Esophagus muscularis mucosa (tissue), 4 donors: Measurements from ENCODE around the gene HOTAIR. TPM values are rescaled to one million over a fixed set of nuclear protein-coding genes. Genes with fewer than 3 reads are reported as not detected.

Experiments used
- DNase-seq: peaks from one replicate; pipeline ENCODE4 v3.0.0-alpha.2; 2017; ENCODE audit errors: extremely low spot score
- H3K27ac ChIP-seq, 4 donors: fragments of 200-600 bp; sonication (generic); replicated peaks in 1 of 4; 1 replicate in 3 of 4; 2 replicates in 1 of 4; pipeline ENCODE4 v1.5.1; 2016 to 2019; ENCODE audit warnings: mild to moderate bottlenecking in 1 of 4
- H3K27me3 ChIP-seq, 4 donors: fragments of 200-600 bp; sonication (generic); one replicate each; pipeline versions ENCODE4 v1.5.1 to v1.6.0; 2016 to 2019
- H3K36me3 ChIP-seq, 4 donors: fragments of 200-600 bp; sonication (generic); one replicate each; pipeline ENCODE4 v1.5.1; 2016 to 2019
- H3K4me1 ChIP-seq, 4 donors: fragments of 200-600 bp; sonication (generic); one replicate each; pipeline ENCODE4 v1.5.1; 2016 to 2019
- H3K4me3 ChIP-seq, 4 donors: fragments of 200-600 bp; sonication (generic); 1 replicate in 2 of 4; 2 replicates in 2 of 4; pipeline ENCODE4 v1.5.1; 2016 to 2019; ENCODE audit warnings: mild to moderate bottlenecking in 4 of 4, moderate library complexity in 1 of 4
- H3K9me3 ChIP-seq, 4 donors: fragments of 200-600 bp; sonication (generic); 1 replicate in 3 of 4; 2 replicates in 1 of 4; pipeline ENCODE4 v1.5.1; 2016 to 2019
- EP300 ChIP-seq: sonication (generic); formaldehyde crosslinking; IDR thresholded peaks from one replicate; pipeline ENCODE4 v1.6.1; 2017; ENCODE audit warnings: antibody characterized with exemption
- POLR2A ChIP-seq: fragments of 450-650 bp; IDR thresholded peaks from one replicate; pipeline ENCODE4 v1.6.1; 2017; ENCODE audit warnings: antibody characterized with exemption, moderate library complexity, mild to moderate bottlenecking, low read depth
- POLR2AphosphoS5 ChIP-seq, 2 donors: sonication (generic); formaldehyde crosslinking; IDR thresholded peaks; one replicate each; pipeline ENCODE4 v1.6.1; 2017; ENCODE audit warnings: antibody characterized with exemption in 2 of 2
- WGBS: methylation state at CpG from one replicate; pipeline ENCODE4 v1.1.5; 2018; 5-methylcytosine and 5-hydroxymethylcytosine counted together
- intact Hi-C: fragments of 100-400 bp; cut with DNase I; formaldehyde crosslinking; loops from one replicate; pipeline ENCODE4 v1.15.1; 2023
- total RNA-seq, 4 donors: library from RNA; depleted of rRNA; stranded (reverse); fragments of >200 nt; gene quantifications; one replicate each; pipeline versions ENCODE4 v1.1.0 to v1.2.1, GENCODE V29; 2016
- TF ChIP-seq, protein P1 (sequence below), 3 experiments: fragments of 200-600 bp in 2 of 3; fragments of 450-650 bp in 1 of 3; sonication (generic) in 2 of 3; IDR thresholded peaks; one replicate each; pipeline ENCODE4 v1.5.1; 2017 to 2019; ENCODE audit warnings: antibody characterized with exemption in 3 of 3, mild to moderate bottlenecking in 2 of 3, moderate library complexity in 1 of 3

HOTAIR gene
- total RNA-seq, 4 donors from 2014 or later = not detected

DNA sequence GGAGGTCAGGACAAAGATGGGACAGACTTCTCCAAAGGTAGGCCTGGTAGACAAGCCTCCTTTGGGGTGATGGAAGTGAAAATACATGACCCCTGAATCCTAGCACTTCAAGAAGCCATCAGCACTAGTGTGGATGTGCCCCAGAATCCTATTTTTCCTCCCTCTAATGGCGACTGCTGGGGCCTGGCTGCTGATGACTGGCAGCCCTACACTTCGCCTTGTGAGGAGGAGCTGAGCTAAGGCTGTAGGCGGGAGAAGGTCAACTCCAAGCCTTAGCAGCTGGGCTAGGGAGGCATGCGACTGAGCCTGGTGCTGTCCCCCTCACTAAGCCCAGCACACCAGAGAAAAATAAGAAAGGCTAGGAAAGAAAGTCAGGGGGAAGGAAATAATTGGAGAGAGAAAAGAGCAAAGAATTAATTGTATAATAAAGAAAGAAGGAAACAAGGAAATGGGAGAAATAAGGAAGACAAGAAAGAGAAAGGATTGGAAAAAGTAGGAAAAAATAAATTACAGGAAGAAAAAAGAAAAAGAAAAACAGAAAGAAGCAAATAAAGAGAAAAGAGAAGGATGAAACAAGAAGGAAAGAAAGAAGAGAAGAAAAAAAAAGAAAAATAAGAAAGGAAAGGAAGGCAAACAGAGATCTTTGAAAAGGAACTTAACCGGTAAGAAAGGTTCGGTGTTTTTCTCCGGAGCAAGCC, 5.5 kb upstream of the HOTAIR start:
- no peaks in the 10 kb centered on the region for H3K36me3 ChIP-seq
- peaks cover 6 to 25% (median 21%) of the 10 kb centered on the region in 4 donors for H3K4me1 ChIP-seq
- H3K27ac ChIP-seq = no peak overlapping the region
- 25% methylated on average over 7 of the region's 7 CpGs for WGBS
- TF ChIP-seq POLR2A = no peak
- no peak for TF ChIP-seq EP300
- TF ChIP-seq, protein P1, sequence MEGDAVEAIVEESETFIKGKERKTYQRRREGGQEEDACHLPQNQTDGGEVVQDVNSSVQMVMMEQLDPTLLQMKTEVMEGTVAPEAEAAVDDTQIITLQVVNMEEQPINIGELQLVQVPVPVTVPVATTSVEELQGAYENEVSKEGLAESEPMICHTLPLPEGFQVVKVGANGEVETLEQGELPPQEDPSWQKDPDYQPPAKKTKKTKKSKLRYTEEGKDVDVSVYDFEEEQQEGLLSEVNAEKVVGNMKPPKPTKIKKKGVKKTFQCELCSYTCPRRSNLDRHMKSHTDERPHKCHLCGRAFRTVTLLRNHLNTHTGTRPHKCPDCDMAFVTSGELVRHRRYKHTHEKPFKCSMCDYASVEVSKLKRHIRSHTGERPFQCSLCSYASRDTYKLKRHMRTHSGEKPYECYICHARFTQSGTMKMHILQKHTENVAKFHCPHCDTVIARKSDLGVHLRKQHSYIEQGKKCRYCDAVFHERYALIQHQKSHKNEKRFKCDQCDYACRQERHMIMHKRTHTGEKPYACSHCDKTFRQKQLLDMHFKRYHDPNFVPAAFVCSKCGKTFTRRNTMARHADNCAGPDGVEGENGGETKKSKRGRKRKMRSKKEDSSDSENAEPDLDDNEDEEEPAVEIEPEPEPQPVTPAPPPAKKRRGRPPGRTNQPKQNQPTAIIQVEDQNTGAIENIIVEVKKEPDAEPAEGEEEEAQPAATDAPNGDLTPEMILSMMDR (IDR thresholded peaks at IDR 0.05) = no peak
- TF ChIP-seq POLR2AphosphoS5 (IDR thresholded peaks at IDR 0.05) = no peak
- H3K4me3 ChIP-seq = no peak overlapping the region
- peaks cover 15 to 100% (median 89%) of the 10 kb centered on the region in 4 donors for H3K27me3 ChIP-seq
- intact Hi-C loops = no loop called here
- no peak for DNase-seq
- H3K9me3 ChIP-seq = no peaks in the 10 kb centered on the region

DNA sequence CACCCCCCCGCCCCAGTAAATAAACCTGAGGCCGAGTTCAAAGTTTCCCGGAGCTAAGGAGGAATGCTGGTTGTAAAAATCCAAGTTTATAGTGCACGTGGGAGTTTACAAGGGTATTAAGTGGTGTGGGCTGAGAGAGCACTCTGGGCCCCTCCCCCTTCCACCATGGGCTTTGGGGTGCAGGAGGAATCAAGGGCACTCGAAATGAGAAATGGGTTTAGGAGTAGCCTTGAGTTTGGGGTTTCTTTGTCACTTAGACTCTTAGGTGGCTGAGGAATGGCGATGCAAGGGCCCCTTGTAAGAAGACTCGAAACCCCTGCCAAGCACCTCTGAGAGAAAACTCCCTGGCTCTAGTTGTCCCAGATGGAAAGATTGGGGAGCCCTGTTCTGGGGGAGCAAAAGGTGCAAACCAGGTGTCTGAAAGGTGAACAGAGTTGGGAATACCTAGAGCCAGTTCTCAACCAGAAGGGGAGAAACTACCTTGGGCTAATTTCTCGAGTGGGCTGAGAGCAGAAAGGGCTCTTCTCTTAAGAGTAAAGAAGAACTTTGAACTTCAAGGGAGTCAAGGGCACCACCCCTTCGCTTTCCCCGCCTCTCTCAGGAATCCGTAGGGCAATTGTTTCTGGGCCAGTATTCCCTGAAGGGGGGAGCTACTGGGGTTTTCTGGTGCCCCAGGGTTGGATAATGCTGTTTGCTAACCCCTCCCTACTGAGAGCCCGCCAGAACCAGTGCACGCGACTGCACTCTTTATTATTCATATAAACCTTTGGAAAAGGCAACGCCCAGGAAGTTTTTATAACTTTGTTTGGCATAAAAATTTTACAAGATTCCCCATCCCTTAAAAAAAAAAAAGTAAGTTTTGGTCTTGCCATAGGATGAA, 4.0 kb upstream of the HOTAIR start:
- Histone ChIP-seq H3K27ac (no peak overlapping the region), H3K4me1 (peaks cover 16 to 25% (median 21%) of the 10 kb centered on the region in 4 donors), H3K9me3 (no peaks in the 10 kb centered on the region), H3K27me3 (peaks cover 11 to 100% (median 89%) of the 10 kb centered on the region in 4 donors), H3K4me3 (no peak overlapping the region), H3K36me3 (no peaks in the 10 kb centered on the region)
- DNase-seq = no peak
- 13% methylated on average over 15 of the region's 15 CpGs for WGBS
- intact Hi-C loops = no loop called here
- TF ChIP-seq, protein P1 (IDR thresholded peaks at IDR 0.05) = no peak
- TF ChIP-seq EP300 (no peak), POLR2AphosphoS5 (IDR thresholded peaks at IDR 0.05) (no peak), POLR2A (no peak)

- H3K9me3 ChIP-seq = no peaks in the 10 kb centered on the region
- H3K4me3 ChIP-seq = no peak overlapping the region
- intact Hi-C loops = no loop called here
- H3K36me3 ChIP-seq = no peaks in the 10 kb centered on the region
- H3K4me1 ChIP-seq = peaks cover 24 to 30% (median 27%) of the 10 kb centered on the region in 4 donors
- H3K27me3 ChIP-seq = peaks cover 18 to 100% (median 89%) of the 10 kb centered on the region in 4 donors
- WGBS = 4% methylated on average over 10 of the region's 11 CpGs
- no peak for DNase-seq
- TF ChIP-seq, protein P1 (IDR thresholded peaks at IDR 0.05) = no peak
- TF ChIP-seq POLR2A (no peak), EP300 (no peak), POLR2AphosphoS5 (IDR thresholded peaks at IDR 0.05) (no peak)
- no peak overlapping the region for H3K27ac ChIP-seq
These were observed 3.1 kb upstream of the HOTAIR start for GRCh38 chr12:53977596-53978445.

DNA sequence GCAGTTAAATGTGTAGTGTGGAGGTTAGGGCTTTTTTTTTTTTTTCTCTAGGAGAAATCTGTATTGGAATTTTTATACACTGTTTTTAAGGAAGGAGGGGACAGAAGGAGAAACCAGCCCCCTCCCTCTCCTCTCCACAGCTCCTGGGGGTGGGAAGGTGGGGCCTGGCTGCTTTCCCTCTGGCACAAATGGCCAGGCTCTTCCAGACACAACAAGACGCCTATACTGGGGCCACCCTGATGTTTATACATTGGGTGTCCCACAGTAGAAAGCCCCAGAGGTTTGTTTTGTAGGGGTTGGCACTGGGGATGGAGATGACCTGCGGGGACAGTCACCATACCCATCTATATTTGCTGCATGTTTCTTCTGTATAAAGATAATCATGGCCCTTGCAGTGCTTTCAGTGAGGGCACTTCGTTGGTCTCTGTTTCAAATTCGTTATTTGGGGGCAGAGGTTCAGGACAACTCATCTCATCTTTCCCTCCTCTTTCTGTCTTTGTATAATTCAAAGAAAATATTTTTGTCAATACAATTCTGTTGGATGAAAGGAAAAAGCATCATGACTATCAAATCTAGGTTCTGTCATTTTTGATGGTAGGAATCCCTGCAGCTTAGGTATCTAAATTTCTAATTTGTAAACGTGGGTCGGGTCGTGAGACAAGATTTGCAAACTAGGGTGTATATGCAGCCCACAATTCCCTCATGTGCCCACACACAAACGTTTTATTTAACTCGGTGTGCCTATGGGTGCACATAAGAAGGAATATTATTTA, 2.3 kb upstream of the HOTAIR start:
- no peak for DNase-seq
- no peaks in the 10 kb centered on the region for H3K36me3 ChIP-seq
- peaks cover 16 to 100% (median 90%) of the 10 kb centered on the region in 4 donors for H3K27me3 ChIP-seq
- no peak overlapping the region for H3K27ac ChIP-seq
- H3K9me3 ChIP-seq = no peaks in the 10 kb centered on the region
- intact Hi-C loops = no loop called here
- no peak overlapping the region for H3K4me3 ChIP-seq
- TF ChIP-seq EP300 (no peak), POLR2A (no peak), POLR2AphosphoS5 (IDR thresholded peaks at IDR 0.05) (no peak)
- TF ChIP-seq, protein P1 (IDR thresholded peaks at IDR 0.05) = no peak
- peaks cover 24 to 30% (median 28%) of the 10 kb centered on the region in 4 donors for H3K4me1 ChIP-seq
- 11% methylated on average over 9 of the region's 9 CpGs for WGBS
